Retinal pigment epithelial cell (primary cell): Measurements from ENCODE around the gene ADAMTS7.
"Not testable (repeated sequence)": the region's sequence is repeated elsewhere in the genome, so short reads cannot be mapped to it uniquely, and the experiment has no call there.

Source experiments
- DNase-seq: peaks from one replicate; pipeline ENCODE4 v3.0.0-alpha.2; 2010; ENCODE audit warnings: low read depth
- H3K4me3 ChIP-seq: 2 replicates; pipeline ENCODE4 v1.5.1; 2011; ENCODE audit warnings: mild to moderate bottlenecking, low read length, control low read depth, moderate library complexity
- CTCF ChIP-seq: conservative IDR thresholded peaks from 2 replicates; pipeline ENCODE4 v1.5.1; 2011; ENCODE audit warnings: low read depth, low read length, control low read depth, inconsistent platforms

Gene ADAMTS7

GRCh38 chr15:78791357-78791756 is 19.9 kb downstream of the ADAMTS7 start:
- TF ChIP-seq CTCF: no peak
- DNase-seq: no peak
- no peak overlapping the region for H3K4me3 ChIP-seq

- TF ChIP-seq CTCF: no peak
- no peak overlapping the region for H3K4me3 ChIP-seq
- no peak for DNase-seq
Measured at GRCh38 chr15:78790027-78790426, 21.2 kb downstream of the ADAMTS7 start.

GRCh38 chr15:78789615-78790014 is 21.6 kb downstream of the ADAMTS7 start:
- TF ChIP-seq CTCF: no peak
- no peak for DNase-seq
- H3K4me3 ChIP-seq: no peak overlapping the region

- no peak for DNase-seq
- TF ChIP-seq CTCF: no peak
- H3K4me3 ChIP-seq: no peak overlapping the region
Measured at GRCh38 chr15:78788016-78788660, 23.1 kb downstream of the ADAMTS7 start.

GRCh38 chr15:78782402-78782801 is 28.9 kb downstream of the ADAMTS7 start:
- not testable (repeated sequence) for H3K4me3 ChIP-seq, DNase-seq

GRCh38 chr15:78781381-78781780 is 29.9 kb downstream of the ADAMTS7 start:
- not testable (repeated sequence) for H3K4me3 ChIP-seq, DNase-seq

- not testable (repeated sequence) for H3K4me3 ChIP-seq, DNase-seq
Measured at GRCh38 chr15:78779975-78780374, 31.3 kb downstream of the ADAMTS7 start.

- DNase-seq, H3K4me3 ChIP-seq: not testable (repeated sequence)
Measured at GRCh38 chr15:78779176-78779785, 32.0 kb downstream of the ADAMTS7 start.

- H3K4me3 ChIP-seq: no peak overlapping the region
- TF ChIP-seq CTCF: no peak
- DNase-seq: no peak
Measured at GRCh38 chr15:78778422-78778821, 32.8 kb downstream of the ADAMTS7 start.

GRCh38 chr15:78777953-78778345 is 33.3 kb downstream of the ADAMTS7 start:
- DNase-seq, H3K4me3 ChIP-seq: not testable (repeated sequence)

- not testable (repeated sequence) for H3K4me3 ChIP-seq, DNase-seq
Measured at GRCh38 chr15:78777290-78777952, 33.8 kb downstream of the ADAMTS7 start.

GRCh38 chr15:78776046-78776925 is 35.0 kb downstream of the ADAMTS7 start:
- not testable (repeated sequence) for DNase-seq, H3K4me3 ChIP-seq
